ENCODE data around the gene MPV17. TPM values are rescaled to one million over a fixed set of nuclear protein-coding genes. Genes with fewer than 3 reads are reported as not detected.

The MPV17 gene
- polyA plus RNA-seq, 1 donor from 2014 or later: 79.6 TPM

- H3F3A ChIP-seq (ENCODE audit: insufficient read depth, low read length, poor library complexity, severe bottlenecking): no peaks in the 10 kb centered on the region
- TF ChIP-seq TAF1 (IDR thresholded peaks at IDR 0.05; ENCODE audit: low read depth) (no peak), REST (IDR thresholded peaks at IDR 0.05; ENCODE audit: borderline replicate concordance) (no peak), EP300 (conservative IDR thresholded peaks at IDR 0.05; ENCODE audit: poor library complexity, severe bottlenecking) (no peak), CTCF (IDR thresholded peaks at IDR 0.05; ENCODE audit: poor library complexity, severe bottlenecking) (no peak), MXI1 (conservative IDR thresholded peaks at IDR 0.05; ENCODE audit: poor library complexity, severe bottlenecking) (no peak), EZH2 (IDR thresholded peaks at IDR 0.05; ENCODE audit: borderline replicate concordance, insufficient read depth, low read length, poor library complexity, severe bottlenecking) (no peak), SMC3 (conservative IDR thresholded peaks at IDR 0.05; ENCODE audit: poor library complexity) (no peak), POLR2AphosphoS5 (IDR thresholded peaks at IDR 0.05) (no peak), RAD21 (conservative IDR thresholded peaks at IDR 0.05) (no peak)
- H2AFZ ChIP-seq (ENCODE audit: low read depth, low read length): no peak overlapping the region
- no peaks in the 10 kb centered on the region for H4K20me1 ChIP-seq (ENCODE audit: insufficient read depth)
- no peak overlapping the region for H3K27ac ChIP-seq (ENCODE audit: low read length)
- no peaks in the 10 kb centered on the region for H3K9me2 ChIP-seq (ENCODE audit: insufficient read depth, low read length)
- no peak overlapping the region for H3K9ac ChIP-seq (ENCODE audit: low read length)
- no peaks in the 10 kb centered on the region for H3K36me3 ChIP-seq (ENCODE audit: insufficient read depth, low read length)
- no peak overlapping the region for H3K4me2 ChIP-seq (ENCODE audit: low read length)
- H3K9me3 ChIP-seq (ENCODE audit: low read length): no peaks in the 10 kb centered on the region
- no peaks in the 10 kb centered on the region for H3K79me2 ChIP-seq (replicated peaks; ENCODE audit: insufficient read depth, low read length)
- H3K27me3 ChIP-seq (ENCODE audit: insufficient read depth, low read depth, low read length): no peaks in the 10 kb centered on the region
- H3K4me3 ChIP-seq (ENCODE audit: low read length): no peak overlapping the region
These were observed 12.4 kb upstream of the MPV17 start for GRCh38 chr2:27335311-27335710.

- no peak overlapping the region for H3K9ac ChIP-seq (ENCODE audit: low read length)
- H3K4me3 ChIP-seq (ENCODE audit: low read length): no peak overlapping the region
- H3F3A ChIP-seq (ENCODE audit: insufficient read depth, low read length, poor library complexity, severe bottlenecking): no peaks in the 10 kb centered on the region
- no peaks in the 10 kb centered on the region for H4K20me1 ChIP-seq (ENCODE audit: insufficient read depth)
- no peak for TF ChIP-seq REST (IDR thresholded peaks at IDR 0.05; ENCODE audit: borderline replicate concordance)
- peaks cover 7% of the 10 kb centered on the region for H3K36me3 ChIP-seq (ENCODE audit: insufficient read depth, low read length)
- H3K9me2 ChIP-seq (ENCODE audit: insufficient read depth, low read length): no peaks in the 10 kb centered on the region
- peaks cover 4% of the 10 kb centered on the region for H3K79me2 ChIP-seq (replicated peaks; ENCODE audit: insufficient read depth, low read length)
- no peak overlapping the region for H3K27ac ChIP-seq (ENCODE audit: low read length)
- H3K9me3 ChIP-seq (ENCODE audit: low read length): no peaks in the 10 kb centered on the region
- no peak overlapping the region for H2AFZ ChIP-seq (ENCODE audit: low read depth, low read length)
- H3K4me2 ChIP-seq (ENCODE audit: low read length): no peak overlapping the region
- H3K27me3 ChIP-seq (ENCODE audit: insufficient read depth, low read depth, low read length): no peaks in the 10 kb centered on the region
These were observed 1.8 kb upstream of the MPV17 start for GRCh38 chr2:27324720-27325119.
